ENCODE data around the gene FRMD4A. TPM values are rescaled to one million over a fixed set of nuclear protein-coding genes. Genes with fewer than 3 reads are reported as not detected.
A peak's percentile ranks its signal among the peaks of the same experiment; 100 is the strongest.

FRMD4A gene
- total RNA-seq, 1 donor from 2014 or later: 236 TPM

DNA sequence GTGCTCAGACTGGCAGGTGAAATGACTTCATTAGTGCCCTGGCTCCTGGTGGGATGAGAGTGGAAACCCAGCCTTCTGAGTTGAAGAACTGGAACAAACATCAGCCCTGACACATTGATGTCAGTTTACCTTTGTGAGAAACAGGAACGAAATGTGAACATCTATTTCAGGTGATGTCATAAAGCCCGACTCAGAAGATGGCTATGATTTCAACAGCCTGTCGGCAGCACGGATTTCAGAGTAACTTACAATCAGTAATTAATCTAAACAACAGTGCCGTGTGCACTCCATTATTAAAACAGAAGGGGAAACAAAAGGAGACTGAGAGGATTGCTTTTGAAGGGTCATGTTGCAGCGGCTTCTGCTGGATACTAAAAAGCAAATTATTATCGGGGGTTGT, 243.2 kb downstream of the FRMD4A start:
- DNase-seq (ENCODE audit: extremely low spot score, unreplicated experiment): no peak
- peaks cover 36% of the 10 kb centered on the region for H3K4me1 Mint-ChIP-seq (ENCODE audit: unreplicated experiment)
- H3K27me3 Mint-ChIP-seq (ENCODE audit: unreplicated experiment): no peaks in the 10 kb centered on the region
- peaks cover 5% of the 10 kb centered on the region for H3K9me3 Mint-ChIP-seq (ENCODE audit: unreplicated experiment)
- peaks cover 41% of the 10 kb centered on the region for H3K36me3 Mint-ChIP-seq (ENCODE audit: unreplicated experiment)
- H3K27ac Mint-ChIP-seq (ENCODE audit: unreplicated experiment): no peak overlapping the region
- TF ChIP-seq, protein P1, sequence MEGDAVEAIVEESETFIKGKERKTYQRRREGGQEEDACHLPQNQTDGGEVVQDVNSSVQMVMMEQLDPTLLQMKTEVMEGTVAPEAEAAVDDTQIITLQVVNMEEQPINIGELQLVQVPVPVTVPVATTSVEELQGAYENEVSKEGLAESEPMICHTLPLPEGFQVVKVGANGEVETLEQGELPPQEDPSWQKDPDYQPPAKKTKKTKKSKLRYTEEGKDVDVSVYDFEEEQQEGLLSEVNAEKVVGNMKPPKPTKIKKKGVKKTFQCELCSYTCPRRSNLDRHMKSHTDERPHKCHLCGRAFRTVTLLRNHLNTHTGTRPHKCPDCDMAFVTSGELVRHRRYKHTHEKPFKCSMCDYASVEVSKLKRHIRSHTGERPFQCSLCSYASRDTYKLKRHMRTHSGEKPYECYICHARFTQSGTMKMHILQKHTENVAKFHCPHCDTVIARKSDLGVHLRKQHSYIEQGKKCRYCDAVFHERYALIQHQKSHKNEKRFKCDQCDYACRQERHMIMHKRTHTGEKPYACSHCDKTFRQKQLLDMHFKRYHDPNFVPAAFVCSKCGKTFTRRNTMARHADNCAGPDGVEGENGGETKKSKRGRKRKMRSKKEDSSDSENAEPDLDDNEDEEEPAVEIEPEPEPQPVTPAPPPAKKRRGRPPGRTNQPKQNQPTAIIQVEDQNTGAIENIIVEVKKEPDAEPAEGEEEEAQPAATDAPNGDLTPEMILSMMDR (IDR thresholded peaks at IDR 0.05): no peak
- H3K4me3 Mint-ChIP-seq (ENCODE audit: unreplicated experiment): no peak overlapping the region

- Mint-ChIP-seq H3K36me3 (ENCODE audit: unreplicated experiment) (peaks cover 36% of the 10 kb centered on the region), H3K27ac (ENCODE audit: unreplicated experiment) (peak overlapping the region; percentile 78), H3K9me3 (ENCODE audit: unreplicated experiment) (peaks cover 5% of the 10 kb centered on the region), H3K4me1 (ENCODE audit: unreplicated experiment) (peaks cover 34% of the 10 kb centered on the region), H3K27me3 (ENCODE audit: unreplicated experiment) (no peaks in the 10 kb centered on the region), H3K4me3 (ENCODE audit: unreplicated experiment) (no peak overlapping the region)
- TF ChIP-seq, protein P1 (IDR thresholded peaks at IDR 0.05): no peak
- DNase-seq (ENCODE audit: extremely low spot score, unreplicated experiment): no peak
These were observed 244.1 kb downstream of the FRMD4A start for GRCh38 chr10:14086596-14086995.

- DNase-seq (ENCODE audit: extremely low spot score, unreplicated experiment): no peak
These were observed 245.8 kb downstream of the FRMD4A start for GRCh38 chr10:14084875-14085274.

GRCh38 chr10:14080795-14081194, 249.9 kb downstream of the FRMD4A start:
- Mint-ChIP-seq H3K9me3 (ENCODE audit: unreplicated experiment) (peaks cover 4% of the 10 kb centered on the region), H3K4me3 (ENCODE audit: unreplicated experiment) (no peak overlapping the region), H3K36me3 (ENCODE audit: unreplicated experiment) (peaks cover 49% of the 10 kb centered on the region), H3K27ac (ENCODE audit: unreplicated experiment) (no peak overlapping the region), H3K27me3 (ENCODE audit: unreplicated experiment) (no peaks in the 10 kb centered on the region), H3K4me1 (ENCODE audit: unreplicated experiment) (peaks cover 14% of the 10 kb centered on the region)
- DNase-seq (ENCODE audit: extremely low spot score, unreplicated experiment): no peak
- TF ChIP-seq, protein P1 (IDR thresholded peaks at IDR 0.05): no peak

More at GRCh38 chr10:14084875-14085274, 245.8 kb downstream of the FRMD4A start:
- H3K27ac Mint-ChIP-seq (ENCODE audit: unreplicated experiment): no peak overlapping the region
- no peak overlapping the region for H3K4me3 Mint-ChIP-seq (ENCODE audit: unreplicated experiment)
- peaks cover 5% of the 10 kb centered on the region for H3K9me3 Mint-ChIP-seq (ENCODE audit: unreplicated experiment)
- TF ChIP-seq, protein P1 (IDR thresholded peaks at IDR 0.05): no peak
- peaks cover 31% of the 10 kb centered on the region for H3K4me1 Mint-ChIP-seq (ENCODE audit: unreplicated experiment)
- H3K27me3 Mint-ChIP-seq (ENCODE audit: unreplicated experiment): no peaks in the 10 kb centered on the region
- H3K36me3 Mint-ChIP-seq (ENCODE audit: unreplicated experiment): peaks cover 46% of the 10 kb centered on the region

DNA sequence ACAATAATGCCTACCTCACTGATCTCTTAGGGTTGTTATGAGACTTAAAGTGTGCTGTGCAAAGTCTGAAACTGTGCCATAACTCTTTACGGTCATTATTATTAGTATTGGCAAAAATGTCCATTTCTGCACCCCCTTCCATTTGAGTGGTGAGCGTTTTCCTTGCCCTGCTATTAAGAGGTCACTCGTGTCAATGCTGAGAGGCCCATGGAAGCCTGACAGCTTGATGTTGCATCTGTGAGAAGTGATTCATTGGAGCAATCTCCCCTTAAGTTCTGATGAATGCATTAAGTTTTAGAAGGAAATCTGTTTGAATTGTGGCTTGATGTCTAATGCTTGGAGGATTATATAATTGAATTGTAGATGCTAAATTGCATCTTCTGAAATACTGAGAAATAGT, 253.3 kb downstream of the FRMD4A start:
- Mint-ChIP-seq H3K9me3 (ENCODE audit: unreplicated experiment) (peaks cover 4% of the 10 kb centered on the region), H3K36me3 (ENCODE audit: unreplicated experiment) (peaks cover 54% of the 10 kb centered on the region), H3K27me3 (ENCODE audit: unreplicated experiment) (no peaks in the 10 kb centered on the region), H3K4me3 (ENCODE audit: unreplicated experiment) (no peak overlapping the region), H3K4me1 (ENCODE audit: unreplicated experiment) (peaks cover 29% of the 10 kb centered on the region), H3K27ac (ENCODE audit: unreplicated experiment) (no peak overlapping the region)
- no peak for DNase-seq (ENCODE audit: extremely low spot score, unreplicated experiment)
- TF ChIP-seq, protein P1 (IDR thresholded peaks at IDR 0.05): no peak

Data from osteocyte (in vitro differentiated cells).